Caco-2 (cell line): ENCODE measurements around the gene AHCYL2. TPM values are rescaled to one million over a fixed set of nuclear protein-coding genes. Genes with fewer than 3 reads are reported as not detected.

ENCODE experiments used
- BruUV-seq: library from RNA; stranded (reverse); fragments of 400-500 nt; replicated peaks from 2 replicates; lab custom pipeline; 2021; lab: Mats Ljungman, UMichigan
- CTCF ChIA-PET: fragments of 300-600 bp; sonication (Branson Sonifier 250); formaldehyde crosslinking; loops from one replicate; lab custom pipeline; 2022; ENCODE audit warnings: antibody characterized with exemption; lab: Charles Lee
- POLR2A ChIA-PET: fragments of 300-600 bp; sonication (Branson Sonifier 250); formaldehyde crosslinking; loops from one replicate; lab custom pipeline; 2022; ENCODE audit warnings: antibody characterized with exemption; lab: Charles Lee
- DNase-seq, 2 experiments: peaks; one replicate each; pipeline versions ENCODE4 v3.0.0 to v3.0.0-alpha.2; 2020 to 2022
- H3K27me3 ChIP-seq: replicated peaks from 2 replicates; pipeline ENCODE4 v1.6.0; 2011; ENCODE audit warnings: low read length; ENCODE audit not compliant: control insufficient read depth, insufficient read depth
- H3K36me3 ChIP-seq: 2 replicates; pipeline ENCODE4 v1.5.1; 2011; ENCODE audit warnings: low read length; ENCODE audit not compliant: control insufficient read depth, insufficient read depth
- H3K4me1 ChIP-seq: fragments of 250-450 bp; sonication (Bioruptor Pico); 2 replicates; pipeline ENCODE4 v1.5.1; 2020; ENCODE audit warnings: mild to moderate bottlenecking
- H3K4me3 ChIP-seq: 2 replicates; pipeline ENCODE4 v1.5.1; 2011; ENCODE audit warnings: low read depth, mild to moderate bottlenecking, control low read depth, low read length
- H3K9me3 ChIP-seq: fragments of 250-450 bp; sonication (Bioruptor Pico); 2 replicates; pipeline ENCODE4 v1.5.1; 2020; ENCODE audit warnings: mild to moderate bottlenecking, moderate library complexity
- H3K27ac Mint-ChIP-seq: one replicate; pipeline ENCODE4 v1.8.0; 2022; ENCODE audit warnings: mixed read lengths; ENCODE audit not compliant: unreplicated experiment
- H3K27me3 Mint-ChIP-seq: one replicate; pipeline ENCODE4 v1.8.0; 2022; ENCODE audit warnings: mixed read lengths; ENCODE audit not compliant: insufficient read depth, unreplicated experiment
- H3K36me3 Mint-ChIP-seq: one replicate; pipeline ENCODE4 v1.8.0; 2022; ENCODE audit warnings: mild to moderate bottlenecking, mixed read lengths; ENCODE audit not compliant: insufficient read depth, unreplicated experiment
- H3K4me1 Mint-ChIP-seq: one replicate; pipeline ENCODE4 v1.8.0; 2022; ENCODE audit warnings: low read depth, mixed read lengths; ENCODE audit not compliant: unreplicated experiment
- H3K4me3 Mint-ChIP-seq: one replicate; pipeline ENCODE4 v1.8.0; 2022; ENCODE audit warnings: mild to moderate bottlenecking, moderate library complexity, mixed read lengths; ENCODE audit not compliant: unreplicated experiment
- H3K9me3 Mint-ChIP-seq: one replicate; pipeline ENCODE4 v1.8.0; 2022; ENCODE audit warnings: mixed read lengths; ENCODE audit not compliant: unreplicated experiment
- CTCF ChIP-seq, 2 experiments: fragments of 200-600 bp in 1 of 2; IDR thresholded peaks; 1 replicate in 1 of 2; 2 replicates in 1 of 2; pipeline versions ENCODE4 v1.5.1 to v1.8.0; 2011 to 2022; ENCODE audit warnings: antibody characterized with exemption in 1 of 2, control low read depth in 1 of 2, inconsistent platforms in 1 of 2, low read depth in 1 of 2, low read length in 1 of 2, mild to moderate bottlenecking in 1 of 2, moderate library complexity in 1 of 2; ENCODE audit not compliant: insufficient read depth in 1 of 2, severe bottlenecking in 1 of 2, unreplicated experiment in 1 of 2
- intact Hi-C: fragments of 100-400 bp; cut with micrococcal nuclease; formaldehyde crosslinking; loops from one replicate; pipeline ENCODE4 v1.10.0; 2022; ENCODE audit not compliant: unreplicated experiment
- total RNA-seq: library from RNA; stranded (reverse); gene quantifications from 2 replicates; pipeline ENCODE4 v1.2.3, GENCODE V29; 2022

AHCYL2 gene
- total RNA-seq, 1 experiment from 2014 or later, result 15.8 TPM

GRCh38 chr7:129184981-129185670 lies 39.7 kb upstream of the AHCYL2 start:
- Histone ChIP-seq H3K27me3 (no peaks in the 10 kb centered on the region), H3K36me3 (no peaks in the 10 kb centered on the region), H3K9me3 (no peaks in the 10 kb centered on the region), H3K4me1 (peaks cover 21% of the 10 kb centered on the region), H3K4me3 (no peak overlapping the region)
- no peaks in the 10 kb centered on the region for H3K9me3 Mint-ChIP-seq
- peaks cover 2% of the 10 kb centered on the region for H3K27me3 Mint-ChIP-seq
- no peak for TF ChIP-seq CTCF (IDR thresholded peaks at IDR 0.05; ENCODE audit: insufficient read depth in 1 of 2, low read depth in 1 of 2, low read length in 1 of 2, severe bottlenecking in 1 of 2, unreplicated experiment in 1 of 2)
- peaks cover 6% of the 10 kb centered on the region for H3K36me3 Mint-ChIP-seq
- no peak overlapping the region for H3K27ac Mint-ChIP-seq
- peaks cover 21% of the 10 kb centered on the region for H3K4me1 Mint-ChIP-seq
- no TSS peak for BruUV-seq
- no peak for DNase-seq
- intact Hi-C loops, result no loop called here
- ChIA-PET CTCF (no interaction called here), POLR2A (no interaction called here)
- no peak overlapping the region for H3K4me3 Mint-ChIP-seq

GRCh38 chr7:129186749-129187260 lies 38.0 kb upstream of the AHCYL2 start:
- Histone ChIP-seq H3K4me3 (no peak overlapping the region), H3K36me3 (no peaks in the 10 kb centered on the region), H3K27me3 (no peaks in the 10 kb centered on the region), H3K4me1 (peaks cover 24% of the 10 kb centered on the region), H3K9me3 (no peaks in the 10 kb centered on the region)
- no peak overlapping the region for H3K4me3 Mint-ChIP-seq
- ChIA-PET POLR2A (no interaction called here), CTCF (interaction anchor here (0.6 kb wide), 1 partner anchor 23 kb away, joined by 4 read pairs; no protein-coding TSS in a partner anchor)
- peaks cover 6% of the 10 kb centered on the region for H3K36me3 Mint-ChIP-seq
- DNase-seq, result no peak
- no peak overlapping the region for H3K27ac Mint-ChIP-seq
- intact Hi-C loops, result no loop called here
- no peaks in the 10 kb centered on the region for H3K9me3 Mint-ChIP-seq
- H3K27me3 Mint-ChIP-seq, result no peaks in the 10 kb centered on the region
- no peak for TF ChIP-seq CTCF (IDR thresholded peaks at IDR 0.05; ENCODE audit: insufficient read depth in 1 of 2, low read depth in 1 of 2, low read length in 1 of 2, severe bottlenecking in 1 of 2, unreplicated experiment in 1 of 2)
- BruUV-seq, result no TSS peak
- H3K4me1 Mint-ChIP-seq, result peaks cover 21% of the 10 kb centered on the region

- peaks cover 24% of the 10 kb centered on the region for H3K4me1 ChIP-seq
- peaks cover 6% of the 10 kb centered on the region for H3K36me3 Mint-ChIP-seq
- H3K27me3 Mint-ChIP-seq, result no peaks in the 10 kb centered on the region
- H3K4me1 Mint-ChIP-seq, result peaks cover 21% of the 10 kb centered on the region
- intact Hi-C loops, result no loop called here
- ChIA-PET POLR2A (interaction anchor here (0.6 to 1.1 kb wide), 2 partner anchors 13 to 24 kb away, joined by 3 to 4 read pairs; no protein-coding TSS in a partner anchor), CTCF (interaction anchor here (0.9 to 2.6 kb wide), 2 partner anchors 24 to 37 kb away, joined by 4 to 12 read pairs; partner anchors contain the start of gene AHCYL2)
- BruUV-seq, result no TSS peak
- H3K36me3 ChIP-seq, result no peaks in the 10 kb centered on the region
- H3K27ac Mint-ChIP-seq, result peak overlapping the region; percentile 81
- H3K9me3 ChIP-seq, result no peaks in the 10 kb centered on the region
- TF ChIP-seq CTCF (IDR thresholded peaks at IDR 0.05; ENCODE audit: insufficient read depth in 1 of 2, low read depth in 1 of 2, low read length in 1 of 2, severe bottlenecking in 1 of 2, unreplicated experiment in 1 of 2), result no peak
- H3K27me3 ChIP-seq, result no peaks in the 10 kb centered on the region
- DNase-seq, result no peak
- peak overlapping the region; percentile 88 for H3K4me3 Mint-ChIP-seq
- no peaks in the 10 kb centered on the region for H3K9me3 Mint-ChIP-seq
- H3K4me3 ChIP-seq, result peak overlapping the region; percentile 85
Measured at GRCh38 chr7:129187681-129188371, 37.0 kb upstream of the AHCYL2 start.
